GM18517 (cell line): ENCODE data around the gene UST.
"Not testable (repeated sequence)": the region's sequence is repeated elsewhere in the genome, so short reads cannot be mapped to it uniquely, and the experiment has no call there.

Experiments
- ATAC-seq: cut with Tn5 transposase; IDR thresholded peaks from one replicate; pipeline ENCODE4 v1.9.1; 2021; ENCODE audit warnings: mild to moderate bottlenecking, moderate library complexity; ENCODE audit not compliant: unreplicated experiment

UST gene

GRCh38 chr6:148967541-148967956, 220.7 kb downstream of the UST start:
- ATAC-seq: no peak

DNA sequence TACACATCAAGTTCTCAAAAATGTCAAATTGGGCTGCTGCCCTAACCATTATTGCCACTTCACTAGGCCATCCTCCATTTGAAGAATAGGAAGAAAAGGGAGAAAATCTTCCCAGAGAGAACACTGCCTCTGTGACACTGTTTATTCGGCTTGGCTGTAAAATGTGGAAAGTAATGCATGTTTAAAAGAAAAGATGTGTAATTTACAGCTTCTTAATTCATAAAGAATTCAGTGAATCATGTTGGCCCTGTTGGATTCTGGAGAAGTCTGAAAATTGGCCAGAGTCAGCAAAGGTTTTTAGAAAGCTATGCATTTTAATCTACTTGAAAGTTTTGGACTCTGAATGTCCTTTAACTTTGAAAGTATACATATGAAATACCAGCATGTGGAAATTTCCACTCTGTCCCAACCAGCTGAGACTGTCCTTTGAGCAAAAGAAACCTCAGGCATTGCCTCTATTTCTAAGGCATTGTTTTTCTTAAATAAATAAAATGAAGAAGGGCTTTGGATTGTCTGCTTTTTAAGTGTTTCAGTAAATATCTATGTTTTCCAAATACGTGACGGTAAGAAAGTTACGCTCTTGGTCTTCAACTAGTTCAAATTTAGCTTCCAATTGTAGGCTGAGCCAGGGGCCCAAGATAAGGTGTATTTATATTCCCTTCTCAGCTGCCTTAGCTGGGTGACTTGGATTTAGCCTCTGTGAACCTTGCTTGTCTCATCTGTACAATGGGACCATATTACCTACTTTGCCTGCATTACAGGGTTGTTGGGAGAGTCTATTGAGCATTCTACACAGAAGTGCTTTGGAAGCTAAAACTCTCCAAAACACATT, 222.2 kb downstream of the UST start:
- no peak for ATAC-seq

GRCh38 chr6:148969603-148970061, 222.8 kb downstream of the UST start:
- ATAC-seq: no peak

DNA sequence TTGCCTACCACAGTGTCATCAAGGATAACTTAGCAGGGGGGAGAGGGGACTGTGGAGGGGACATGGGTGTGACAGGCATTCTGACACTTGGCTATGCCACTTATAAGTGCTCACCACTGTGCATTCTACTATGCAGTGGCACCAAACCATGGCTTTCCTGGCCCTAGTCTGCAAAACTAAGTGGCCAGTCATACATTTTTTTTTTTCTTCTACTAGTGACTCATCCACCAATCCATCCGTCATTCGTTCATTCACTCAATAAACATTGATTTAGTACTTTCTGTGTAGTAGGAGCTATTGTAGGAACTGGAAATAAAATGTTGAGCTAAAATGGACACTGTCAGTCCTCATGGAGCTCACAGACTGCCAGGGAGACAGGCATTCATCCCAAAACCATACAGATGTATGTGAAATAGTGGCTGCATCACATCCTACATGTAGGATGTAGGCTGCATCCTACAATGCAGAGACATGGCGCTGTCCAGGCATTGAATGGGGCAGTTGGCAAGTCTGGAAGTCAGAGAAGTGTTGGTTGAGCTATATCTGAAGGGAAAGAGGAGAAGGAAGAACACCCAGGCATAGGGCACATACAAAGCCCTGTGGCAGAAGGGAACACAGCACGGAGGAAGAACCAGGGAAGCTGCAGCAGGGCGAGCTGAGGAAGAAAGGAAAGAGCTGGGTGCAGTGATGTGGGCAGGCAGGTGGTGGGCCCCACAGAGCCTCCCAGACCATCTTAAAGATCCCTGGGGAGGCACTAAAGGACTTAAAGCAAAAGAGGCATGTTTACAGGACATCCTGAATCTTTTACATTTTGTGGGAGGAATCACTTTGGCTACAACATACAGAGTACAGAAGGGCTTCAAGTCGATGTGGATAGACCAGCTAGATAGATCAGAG, 224.4 kb downstream of the UST start:
- ATAC-seq: no peak

GRCh38 chr6:148972481-148972880, 225.7 kb downstream of the UST start:
- no peak for ATAC-seq

DNA sequence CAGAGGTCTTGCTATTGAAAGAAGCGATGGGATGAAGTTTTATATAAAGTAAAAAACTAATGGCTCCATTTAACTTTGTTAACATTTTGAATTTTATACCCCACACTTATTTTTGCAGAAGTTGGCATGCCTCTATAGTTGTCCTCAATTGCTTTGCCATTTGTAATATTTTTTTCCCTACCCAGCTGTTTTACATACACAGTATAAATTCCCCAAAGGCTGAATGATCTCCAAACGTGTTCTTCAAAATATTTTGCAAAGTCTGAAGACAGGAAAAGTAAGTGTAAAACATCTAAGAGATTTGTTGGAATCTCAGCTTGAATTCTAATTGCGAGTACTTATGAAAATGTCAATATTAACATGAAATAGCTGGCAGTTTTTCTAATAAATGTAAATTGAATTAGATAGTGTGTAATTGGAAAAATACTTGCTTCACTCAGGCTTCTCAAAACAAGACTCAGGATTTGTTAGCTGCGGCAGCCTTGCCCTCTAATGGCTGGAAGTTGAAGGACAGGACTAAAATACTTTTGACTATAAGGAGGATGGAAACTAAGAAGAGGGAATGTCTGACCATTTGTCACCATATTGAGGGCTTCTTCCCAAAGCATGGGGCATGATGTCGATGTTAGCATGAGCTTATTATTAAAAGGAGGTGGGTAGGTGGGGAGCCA, 226.8 kb downstream of the UST start:
- no peak for ATAC-seq

DNA sequence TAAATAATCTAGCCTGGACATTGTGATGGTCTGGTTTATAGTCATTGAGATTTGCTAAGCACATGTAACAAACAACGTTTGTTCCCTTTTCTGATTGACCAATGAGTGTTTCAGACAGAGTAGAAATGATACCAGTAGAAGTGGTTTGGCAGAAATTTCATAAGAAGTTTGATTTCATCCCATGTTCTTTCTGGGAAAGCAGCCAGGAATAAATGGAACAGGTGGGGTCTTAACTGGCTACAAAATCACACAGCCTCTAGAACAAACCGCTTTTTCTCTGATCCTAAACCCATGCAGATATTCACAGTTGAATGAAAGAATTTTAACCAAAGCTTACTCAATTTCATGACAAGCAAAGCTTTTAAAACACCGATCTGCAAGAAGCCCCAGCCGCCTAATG, 227.5 kb downstream of the UST start:
- no peak for ATAC-seq

- not testable (repeated sequence) for ATAC-seq
Observed at GRCh38 chr6:148978298-148978697, 231.5 kb downstream of the UST start.

GRCh38 chr6:148979014-148979901, 232.4 kb downstream of the UST start:
- ATAC-seq: no peak

DNA sequence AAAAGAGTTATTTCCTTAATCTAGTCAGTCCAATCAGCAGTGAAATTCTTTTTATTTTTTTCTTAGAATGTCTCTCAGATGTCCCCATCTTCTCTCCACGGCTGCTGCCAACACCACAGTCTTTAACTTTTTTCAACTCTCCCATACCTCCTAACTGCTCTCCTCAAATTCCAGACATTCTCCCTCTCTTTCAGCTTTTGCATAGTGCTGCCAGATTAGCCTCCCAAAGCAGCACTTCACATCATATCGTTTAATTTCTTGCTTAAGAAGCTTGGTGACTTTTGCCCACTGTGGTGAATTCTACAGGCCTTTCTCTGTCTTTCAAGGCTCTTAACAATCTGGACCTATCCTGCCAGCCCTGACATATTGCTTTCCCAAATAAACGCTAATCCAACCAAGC, 233.4 kb downstream of the UST start:
- ATAC-seq: no peak

DNA sequence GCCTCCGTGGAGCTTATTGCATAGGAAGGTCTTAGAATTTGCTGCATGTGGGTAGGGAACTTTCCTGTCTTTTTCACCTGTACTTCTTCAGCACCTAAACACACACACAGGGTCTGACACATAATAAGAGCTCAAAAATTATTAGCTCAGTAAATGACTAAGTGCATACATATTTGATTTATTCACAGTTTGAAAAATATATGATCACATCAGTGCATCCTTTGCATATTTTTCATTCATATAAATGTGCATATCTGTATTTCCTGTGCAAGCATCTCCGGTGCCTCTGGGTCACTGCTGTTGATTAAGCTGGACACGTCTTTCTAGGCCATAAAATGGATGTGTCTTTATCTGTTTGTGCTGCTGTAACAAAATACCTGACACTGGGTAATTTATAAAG, 234.7 kb downstream of the UST start:
- ATAC-seq: no peak

DNA sequence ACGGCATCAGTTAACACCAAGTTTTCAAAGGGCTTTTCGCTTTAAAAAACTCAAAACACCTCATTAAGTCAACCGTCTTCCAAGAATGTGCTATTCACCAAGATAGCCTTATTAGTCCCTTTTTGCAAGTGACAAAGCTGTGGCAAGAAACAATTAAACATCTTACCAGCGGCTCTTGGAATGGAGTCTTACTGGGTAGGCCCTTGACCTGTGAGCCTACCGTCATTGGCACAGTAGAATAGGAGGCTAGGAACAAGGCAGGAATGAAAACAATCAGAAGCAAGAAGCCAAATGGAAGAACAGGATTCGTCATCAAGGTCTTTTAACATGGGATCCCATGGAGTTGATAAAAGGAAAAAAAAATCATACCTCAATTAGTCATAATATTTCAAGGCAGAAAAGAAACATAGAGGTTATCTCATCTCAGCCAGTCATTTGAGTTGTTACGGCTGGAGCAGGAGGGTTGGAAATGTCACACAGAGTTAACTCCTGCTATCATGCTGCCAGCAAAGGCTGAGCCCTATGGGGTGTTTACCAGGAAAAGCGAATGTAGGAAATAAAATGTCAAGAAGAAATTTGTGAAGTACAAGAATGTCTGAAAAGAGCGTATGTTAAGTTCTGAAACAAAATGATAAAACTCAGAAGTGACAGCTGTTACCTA, 236.4 kb downstream of the UST start:
- no peak for ATAC-seq

GRCh38 chr6:148983966-148984365, 237.1 kb downstream of the UST start:
- no peak for ATAC-seq

GRCh38 chr6:148984531-148985056, 237.8 kb downstream of the UST start:
- ATAC-seq: no peak

DNA sequence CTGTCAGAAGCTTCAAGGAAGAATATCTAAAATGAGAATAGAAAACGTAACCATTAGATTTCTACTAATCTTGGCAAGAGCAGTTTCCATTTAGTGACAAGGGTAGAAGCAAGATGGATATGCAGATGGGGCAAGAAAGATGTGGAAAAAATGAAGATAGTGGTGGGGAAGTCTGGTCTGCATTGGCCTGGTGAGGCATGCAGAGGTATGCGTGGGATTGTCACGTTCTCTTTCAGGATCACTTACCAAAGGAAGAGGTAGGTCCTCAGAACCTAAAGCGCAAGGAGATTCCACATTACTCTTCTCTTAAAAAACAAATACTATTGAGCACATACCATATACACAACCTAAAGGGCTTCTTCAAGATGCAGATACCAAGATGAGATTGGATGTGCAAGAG, 238.7 kb downstream of the UST start:
- ATAC-seq: no peak

GRCh38 chr6:148986608-148987007, 239.8 kb downstream of the UST start:
- no peak for ATAC-seq

GRCh38 chr6:148987982-148988381, 241.2 kb downstream of the UST start:
- ATAC-seq: no peak

- ATAC-seq: no peak
Observed at GRCh38 chr6:148989585-148989984, 242.8 kb downstream of the UST start.

DNA sequence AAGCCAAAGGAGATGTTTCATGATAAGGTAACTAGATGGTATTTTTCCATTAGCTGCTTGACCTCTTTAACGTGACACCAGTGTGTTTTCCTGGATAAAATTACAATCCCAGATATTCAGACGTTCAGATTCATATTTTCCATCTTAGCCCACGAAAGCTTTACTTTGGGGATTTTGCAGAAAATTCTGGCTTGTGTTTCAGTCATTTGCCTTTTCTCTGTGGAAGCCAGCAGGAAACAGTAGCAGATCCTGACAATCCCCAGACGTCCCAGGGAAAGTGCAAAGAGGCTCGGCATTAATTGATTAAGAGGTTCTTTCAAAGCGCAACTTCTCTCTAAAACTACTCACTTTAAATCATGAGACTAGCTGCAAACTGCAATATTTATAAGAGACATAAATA, 243.6 kb downstream of the UST start:
- no peak for ATAC-seq

GRCh38 chr6:148996815-148997214, 250.0 kb downstream of the UST start:
- no peak for ATAC-seq
